GM21529 (cell line): ENCODE data around the gene GIMAP5.
"Not testable (repeated sequence)": the region's sequence is repeated elsewhere in the genome, so short reads cannot be mapped to it uniquely, and the experiment has no call there.

ENCODE experiments used
- ATAC-seq: cut with Tn5 transposase; IDR thresholded peaks from one replicate; pipeline ENCODE4 v1.9.1; 2021; ENCODE audit not compliant: unreplicated experiment

The GIMAP5 gene

GRCh38 chr7:150766334-150766709 is 29.1 kb downstream of the GIMAP5 start:
- no peak for ATAC-seq

GRCh38 chr7:150769768-150770167 is 32.5 kb downstream of the GIMAP5 start:
- no peak for ATAC-seq

GRCh38 chr7:150774131-150774530 is 36.9 kb downstream of the GIMAP5 start:
- ATAC-seq, result not testable (repeated sequence)

GRCh38 chr7:150778014-150778737 is 41.0 kb downstream of the GIMAP5 start:
- peak; percentile 12 for ATAC-seq

GRCh38 chr7:150778738-150779301 is 41.6 kb downstream of the GIMAP5 start:
- ATAC-seq, result peak; percentile 66

- ATAC-seq, result no peak
Measured at GRCh38 chr7:150780292-150780691, 43.1 kb downstream of the GIMAP5 start.

GRCh38 chr7:150781103-150781502 is 43.9 kb downstream of the GIMAP5 start:
- no peak for ATAC-seq

- ATAC-seq, result no peak
Measured at GRCh38 chr7:150781961-150782360, 44.7 kb downstream of the GIMAP5 start.

- ATAC-seq, result no peak
Measured at GRCh38 chr7:150784120-150784736, 47.0 kb downstream of the GIMAP5 start.

GRCh38 chr7:150784954-150785353 is 47.7 kb downstream of the GIMAP5 start:
- no peak for ATAC-seq

- peak; percentile 55 for ATAC-seq
Measured at GRCh38 chr7:150787321-150788281, 50.4 kb downstream of the GIMAP5 start.

GRCh38 chr7:150788474-150789269 is 51.5 kb downstream of the GIMAP5 start:
- no peak for ATAC-seq

- ATAC-seq, result no peak
Measured at GRCh38 chr7:150790416-150791075, 53.3 kb downstream of the GIMAP5 start.

GRCh38 chr7:150791304-150791703 is 54.1 kb downstream of the GIMAP5 start:
- no peak for ATAC-seq

GRCh38 chr7:150791746-150792452 is 54.7 kb downstream of the GIMAP5 start:
- ATAC-seq, result no peak
